Measurements from ENCODE around the gene STX8. TPM values are rescaled to one million over a fixed set of nuclear protein-coding genes. Genes with fewer than 3 reads are reported as not detected.

The STX8 gene
- total RNA-seq, 1 experiment from 2014 or later = 54.8 TPM

- DNase-seq (ENCODE audit: low read depth) = no peak
Measured at GRCh38 chr17:9557161-9557755, 18.4 kb downstream of the STX8 start.

- peak; percentile 46 for DNase-seq (ENCODE audit: low read depth)
Measured at GRCh38 chr17:9554715-9555114, 20.9 kb downstream of the STX8 start.

DNA sequence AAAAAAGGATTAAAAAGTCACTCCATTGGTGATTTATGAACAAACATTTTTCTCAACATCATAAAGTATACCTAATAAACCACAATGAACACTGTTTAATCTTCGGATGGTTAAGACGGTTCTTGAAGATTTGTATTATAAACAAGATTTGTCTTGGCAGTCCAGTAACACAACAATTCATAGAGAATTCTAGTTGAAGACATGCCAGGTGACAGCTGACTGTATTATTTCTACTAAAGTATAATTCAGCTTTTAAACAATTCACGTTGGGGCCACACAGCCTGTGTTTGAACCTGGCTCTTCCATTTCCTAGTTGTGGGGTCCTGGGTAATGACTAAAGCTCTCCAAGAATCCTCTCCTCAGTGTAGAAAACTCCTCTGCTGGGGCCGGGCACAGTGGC lies 22.0 kb downstream of the STX8 start:
- DNase-seq (ENCODE audit: low read depth) = no peak

- no peak for DNase-seq (ENCODE audit: low read depth)
Measured at GRCh38 chr17:9553181-9553580, 22.4 kb downstream of the STX8 start.

- DNase-seq (ENCODE audit: low read depth) = no peak
Measured at GRCh38 chr17:9549215-9549614, 26.4 kb downstream of the STX8 start.

DNA sequence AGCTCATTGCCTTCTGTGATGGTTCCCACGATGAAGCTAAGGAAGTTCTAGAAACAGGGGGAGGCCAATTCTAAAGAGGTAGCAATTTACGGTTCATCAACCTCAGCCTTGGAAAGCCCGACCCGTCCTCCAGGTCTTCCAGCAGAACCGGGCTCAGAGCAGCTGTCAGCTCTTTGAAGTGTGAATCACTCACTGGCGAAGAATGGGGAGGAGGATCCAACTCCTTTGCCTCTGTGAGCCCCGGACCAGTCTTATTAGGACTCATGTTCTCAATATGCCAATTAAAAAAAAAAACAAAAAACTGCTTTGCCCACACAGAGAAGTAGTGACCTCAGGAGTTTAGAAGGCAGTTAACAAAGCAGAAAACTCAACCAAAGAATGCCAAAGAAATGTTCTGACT lies 31.4 kb downstream of the STX8 start:
- DNase-seq (ENCODE audit: low read depth) = peak; percentile 48

DNA sequence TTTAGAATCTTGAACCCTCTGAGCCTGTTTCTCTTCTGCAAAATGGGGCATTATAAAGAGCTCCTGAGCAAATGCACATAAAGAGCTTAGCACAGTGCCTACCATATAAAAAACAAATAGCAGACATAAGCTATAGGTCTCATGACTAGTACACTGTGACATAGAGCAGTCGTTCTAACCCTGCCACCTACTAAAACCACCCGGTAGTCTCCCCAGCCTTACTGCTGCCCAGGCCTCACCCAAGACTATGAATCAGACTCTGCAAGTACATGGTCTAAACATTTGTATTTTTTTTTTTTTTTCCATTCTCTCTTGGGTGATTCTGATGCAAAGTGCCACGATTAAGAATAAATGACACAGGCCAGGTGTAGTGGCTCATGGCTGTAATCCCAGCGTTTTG lies 33.9 kb downstream of the STX8 start:
- DNase-seq (ENCODE audit: low read depth) = no peak

- DNase-seq (ENCODE audit: low read depth) = no peak
Measured at GRCh38 chr17:9538626-9539025, 37.0 kb downstream of the STX8 start.

DNA sequence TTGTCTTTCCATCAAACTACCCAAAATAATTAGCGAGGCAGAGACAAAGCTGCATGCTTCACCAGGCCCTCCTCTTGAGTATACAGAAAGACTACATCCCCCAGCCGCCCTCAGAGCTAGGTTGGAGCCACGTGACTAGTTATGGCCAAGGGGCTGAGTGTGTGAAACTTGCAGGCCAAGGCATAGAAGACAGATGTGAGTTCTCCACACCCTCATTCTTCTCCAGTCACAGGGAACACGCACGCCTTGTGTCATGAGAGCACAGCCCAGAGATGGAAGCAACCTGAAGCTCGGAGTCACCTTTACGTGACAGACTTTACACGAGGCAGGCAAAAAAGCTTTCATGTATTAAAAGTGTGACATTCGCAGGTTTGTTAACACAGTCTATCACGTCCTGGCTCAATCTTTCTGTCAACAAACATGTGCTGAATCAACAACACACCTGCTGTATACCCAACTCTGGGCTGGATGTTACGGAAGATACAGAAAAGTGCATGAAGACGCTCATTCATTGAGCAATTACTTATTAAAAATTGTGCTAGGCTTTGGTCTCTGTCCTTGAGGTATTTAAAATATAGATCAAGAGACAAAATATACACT lies 38.3 kb downstream of the STX8 start:
- no peak for DNase-seq (ENCODE audit: low read depth)

DNA sequence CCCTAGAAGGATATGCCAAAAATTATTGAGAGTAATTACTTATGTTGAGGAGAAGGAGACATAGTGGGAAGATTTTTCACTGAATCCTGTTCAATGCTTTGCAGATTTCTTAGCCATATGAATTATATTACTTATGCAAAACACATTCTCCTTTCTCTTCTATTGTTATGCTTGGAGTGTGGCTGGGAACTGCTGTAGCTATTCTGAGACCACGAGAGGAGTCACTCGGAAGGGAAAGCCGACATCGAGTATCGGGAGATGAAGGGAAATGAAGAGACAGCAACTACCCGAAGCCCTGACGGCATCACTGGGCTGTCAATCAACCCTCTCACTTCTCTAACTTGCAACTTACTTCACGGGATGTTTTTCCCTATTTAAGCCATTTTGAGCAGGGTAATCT lies 39.6 kb downstream of the STX8 start:
- DNase-seq (ENCODE audit: low read depth) = no peak

- no peak for DNase-seq (ENCODE audit: low read depth)
Measured at GRCh38 chr17:9533441-9533840, 42.2 kb downstream of the STX8 start.

- no peak for DNase-seq (ENCODE audit: low read depth)
Measured at GRCh38 chr17:9532715-9533114, 42.9 kb downstream of the STX8 start.

GRCh38 chr17:9531034-9531433 lies 44.6 kb downstream of the STX8 start:
- DNase-seq (ENCODE audit: low read depth) = no peak

DNA sequence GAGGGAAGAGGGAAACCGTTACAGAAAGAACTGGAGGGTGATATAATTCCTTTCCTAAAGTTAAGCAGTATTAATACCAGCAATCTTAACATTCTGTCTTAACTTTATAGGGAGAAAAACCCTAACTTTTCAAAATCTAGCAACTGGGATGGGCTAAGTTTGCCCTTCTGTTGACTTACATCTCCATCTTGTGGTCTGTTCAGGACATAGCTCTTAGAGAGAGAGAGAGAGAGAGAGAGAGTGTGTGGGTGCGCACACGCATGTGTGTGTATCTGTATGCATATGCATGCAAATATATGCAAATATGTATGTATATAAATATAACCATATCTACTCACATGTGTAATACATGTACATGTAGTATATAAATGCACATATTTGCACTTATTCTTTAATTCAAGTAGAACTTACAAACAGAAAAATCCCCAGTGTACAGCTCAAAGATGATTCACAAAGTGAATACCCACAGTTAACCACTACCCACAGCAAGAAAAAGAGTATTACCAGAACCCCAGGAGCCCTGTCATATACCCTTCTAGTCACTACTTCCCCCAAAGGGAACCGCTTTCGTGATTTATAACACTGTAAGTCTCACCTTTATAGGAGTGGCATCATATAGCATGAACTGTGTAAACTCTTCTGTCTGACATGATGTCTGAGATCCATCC lies 46.5 kb downstream of the STX8 start:
- DNase-seq (ENCODE audit: low read depth) = peak; percentile 27

DNA sequence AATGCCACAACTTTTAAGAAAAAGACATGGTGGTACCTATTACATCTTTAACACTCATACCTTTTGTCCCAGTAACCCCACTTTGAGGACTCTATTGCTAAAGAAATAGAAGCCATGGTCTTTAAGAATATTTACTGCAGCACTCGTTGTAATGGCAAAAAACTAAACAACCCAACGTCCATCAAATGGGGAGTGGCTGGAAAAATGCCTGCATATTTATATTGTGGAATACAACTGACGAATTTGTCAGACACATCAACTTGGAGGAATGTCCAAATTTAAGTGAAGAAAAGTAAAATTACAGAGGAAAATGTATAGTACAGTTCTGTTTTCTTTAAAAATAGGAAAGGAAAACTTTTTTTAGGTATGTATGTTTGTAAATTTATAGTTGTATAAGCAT lies 47.8 kb downstream of the STX8 start:
- DNase-seq (ENCODE audit: low read depth) = no peak

- DNase-seq (ENCODE audit: low read depth) = peak; percentile 55
Measured at GRCh38 chr17:9522074-9522473, 53.5 kb downstream of the STX8 start.

- no peak for DNase-seq (ENCODE audit: low read depth)
Measured at GRCh38 chr17:9521062-9521461, 54.6 kb downstream of the STX8 start.

GRCh38 chr17:9520649-9521048 lies 55.0 kb downstream of the STX8 start:
- DNase-seq (ENCODE audit: low read depth) = no peak

DNA sequence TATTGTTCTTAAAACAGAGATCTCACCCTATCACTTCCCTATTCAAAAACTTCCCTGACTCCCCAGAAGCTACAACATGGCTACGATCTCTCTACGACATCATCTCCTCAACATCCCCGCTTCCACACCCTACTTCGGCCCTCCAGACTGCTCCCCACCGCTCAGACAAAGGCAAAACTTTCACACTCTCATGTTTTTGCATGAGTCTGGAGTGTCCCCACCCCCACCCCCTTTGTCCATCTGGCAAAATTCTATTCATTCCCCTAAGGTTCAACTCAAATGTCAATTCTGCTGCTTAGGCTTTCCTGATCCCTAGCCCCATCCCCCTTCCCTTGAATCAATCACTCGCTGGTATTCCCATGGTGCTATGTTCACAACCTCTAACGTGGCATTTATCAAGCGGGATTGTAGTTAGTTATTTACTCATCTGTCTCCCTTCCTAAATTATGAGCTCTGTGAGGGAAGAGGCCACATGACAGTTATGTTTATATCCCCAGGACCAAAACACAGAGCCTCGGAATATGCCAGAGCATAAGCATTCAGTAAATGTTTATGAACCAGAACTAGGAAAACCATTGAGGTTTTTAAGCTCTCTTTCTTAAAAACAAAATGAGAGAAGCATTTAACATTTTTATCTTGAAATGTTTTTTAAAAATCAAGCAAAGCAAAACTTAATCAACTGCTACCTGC lies 55.9 kb downstream of the STX8 start:
- no peak for DNase-seq (ENCODE audit: low read depth)

DNA sequence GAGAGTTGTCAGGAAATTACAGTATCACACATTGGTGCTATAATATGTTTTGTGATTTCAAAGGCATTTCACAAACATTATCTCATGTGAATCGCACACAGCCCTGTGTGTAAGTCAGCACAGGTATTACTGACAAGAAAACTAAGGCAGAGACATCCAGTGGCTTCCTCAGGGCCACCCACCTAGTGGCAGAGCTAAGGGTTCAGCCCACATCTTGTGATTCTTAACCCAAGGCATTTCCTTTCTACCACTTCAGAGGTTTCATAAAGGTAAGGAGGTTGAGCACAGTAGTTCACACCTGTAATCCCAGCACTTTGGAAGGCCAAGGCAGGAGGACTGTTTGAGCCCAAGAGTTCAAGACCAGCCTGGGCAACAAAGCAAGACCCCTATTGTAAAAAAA lies 58.2 kb downstream of the STX8 start:
- DNase-seq (ENCODE audit: low read depth) = no peak

DNA sequence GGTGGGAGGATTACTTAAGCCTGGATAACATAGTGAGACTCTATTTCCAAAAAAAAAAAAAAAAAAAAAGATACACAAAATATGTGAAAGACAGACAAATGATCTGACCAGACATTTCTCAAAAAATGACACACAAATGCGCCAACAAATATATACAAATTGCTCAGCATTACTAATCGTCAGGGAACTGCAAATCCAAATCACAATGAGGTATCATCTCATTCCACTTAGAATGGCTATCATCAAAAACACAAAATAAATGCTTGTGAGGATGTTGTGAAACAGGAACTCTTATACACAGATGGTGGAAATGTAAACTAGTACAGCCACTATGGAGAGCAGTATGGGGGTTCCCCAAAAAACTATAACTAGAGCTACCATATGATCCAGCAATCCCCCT lies 62.4 kb downstream of the STX8 start:
- no peak for DNase-seq (ENCODE audit: low read depth)

GRCh38 chr17:9512323-9513168 lies 63.1 kb downstream of the STX8 start:
- DNase-seq (ENCODE audit: low read depth) = peak; percentile 67
